Measurements from ENCODE around the gene S100A4.
"Not testable (repeated sequence)": the region's sequence is repeated elsewhere in the genome, so short reads cannot be mapped to it uniquely, and the experiment has no call there.

Gene S100A4

DNA sequence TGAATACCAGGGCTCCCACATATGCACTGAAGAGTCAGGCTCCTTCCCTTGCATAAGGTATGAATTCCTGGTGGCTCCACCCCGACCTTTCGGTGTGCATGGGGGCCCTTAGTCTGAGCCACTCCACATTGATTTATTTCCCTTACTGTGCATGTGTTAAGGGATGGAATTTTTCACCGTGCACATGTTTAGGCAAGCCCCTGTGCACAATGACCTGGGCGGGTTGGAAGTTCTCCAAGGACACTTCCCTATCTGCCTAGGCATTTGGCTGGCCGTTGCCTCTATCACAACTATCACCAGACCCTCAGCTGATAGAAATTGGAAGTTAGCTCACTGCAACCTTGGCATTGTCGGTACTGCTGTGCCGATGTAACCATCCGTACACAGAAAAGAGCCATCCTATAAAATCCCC lies 19.5 kb downstream of the S100A4 start:
- in situ Hi-C loops (cut with MboI; ENCODE audit: low sequenced_read_pairs, unreplicated experiment) = no loop called here
- TF ChIP-seq, protein P1, sequence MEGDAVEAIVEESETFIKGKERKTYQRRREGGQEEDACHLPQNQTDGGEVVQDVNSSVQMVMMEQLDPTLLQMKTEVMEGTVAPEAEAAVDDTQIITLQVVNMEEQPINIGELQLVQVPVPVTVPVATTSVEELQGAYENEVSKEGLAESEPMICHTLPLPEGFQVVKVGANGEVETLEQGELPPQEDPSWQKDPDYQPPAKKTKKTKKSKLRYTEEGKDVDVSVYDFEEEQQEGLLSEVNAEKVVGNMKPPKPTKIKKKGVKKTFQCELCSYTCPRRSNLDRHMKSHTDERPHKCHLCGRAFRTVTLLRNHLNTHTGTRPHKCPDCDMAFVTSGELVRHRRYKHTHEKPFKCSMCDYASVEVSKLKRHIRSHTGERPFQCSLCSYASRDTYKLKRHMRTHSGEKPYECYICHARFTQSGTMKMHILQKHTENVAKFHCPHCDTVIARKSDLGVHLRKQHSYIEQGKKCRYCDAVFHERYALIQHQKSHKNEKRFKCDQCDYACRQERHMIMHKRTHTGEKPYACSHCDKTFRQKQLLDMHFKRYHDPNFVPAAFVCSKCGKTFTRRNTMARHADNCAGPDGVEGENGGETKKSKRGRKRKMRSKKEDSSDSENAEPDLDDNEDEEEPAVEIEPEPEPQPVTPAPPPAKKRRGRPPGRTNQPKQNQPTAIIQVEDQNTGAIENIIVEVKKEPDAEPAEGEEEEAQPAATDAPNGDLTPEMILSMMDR (IDR thresholded peaks at IDR 0.05; ENCODE audit: borderline replicate concordance, control extremely low read depth, extremely low read depth, insufficient read depth, missing control alignments) = no peak
- DNase-seq (ENCODE audit: low spot score) = no peak

DNA sequence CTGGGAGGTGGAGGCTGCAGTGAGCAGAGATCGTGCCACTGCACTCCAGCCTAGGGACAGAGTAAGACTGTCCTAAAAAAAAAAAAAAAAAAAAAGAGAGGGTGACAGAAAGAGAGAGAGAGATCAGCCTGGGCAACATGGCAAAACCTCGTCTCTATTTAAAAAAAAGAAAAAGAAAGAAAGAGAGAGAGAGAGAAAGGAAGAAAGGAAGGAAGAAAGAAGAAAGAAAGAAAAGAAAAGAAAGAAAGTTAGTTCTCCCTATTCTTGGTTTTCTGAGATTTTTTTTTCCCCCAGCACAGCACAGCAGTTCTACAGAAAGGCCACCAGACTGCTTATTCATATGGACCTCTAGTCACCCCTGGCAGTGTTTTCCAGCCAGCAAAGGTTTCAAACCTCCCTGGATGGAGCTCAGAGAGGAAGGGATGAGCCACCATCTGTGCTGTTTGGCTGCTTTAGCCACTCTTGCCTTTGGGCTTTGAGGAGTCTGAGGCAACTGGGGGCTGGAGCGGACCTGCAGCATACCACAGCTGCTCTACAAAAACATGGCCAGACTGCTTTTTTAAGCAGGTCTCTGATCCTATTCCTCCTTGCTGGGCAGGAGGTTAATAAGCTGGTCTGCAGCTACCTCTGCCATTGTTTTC lies 20.4 kb downstream of the S100A4 start:
- TF ChIP-seq, protein P1 (IDR thresholded peaks at IDR 0.05; ENCODE audit: borderline replicate concordance, control extremely low read depth, extremely low read depth, insufficient read depth, missing control alignments) = no peak
- DNase-seq (ENCODE audit: low spot score) = no peak

DNA sequence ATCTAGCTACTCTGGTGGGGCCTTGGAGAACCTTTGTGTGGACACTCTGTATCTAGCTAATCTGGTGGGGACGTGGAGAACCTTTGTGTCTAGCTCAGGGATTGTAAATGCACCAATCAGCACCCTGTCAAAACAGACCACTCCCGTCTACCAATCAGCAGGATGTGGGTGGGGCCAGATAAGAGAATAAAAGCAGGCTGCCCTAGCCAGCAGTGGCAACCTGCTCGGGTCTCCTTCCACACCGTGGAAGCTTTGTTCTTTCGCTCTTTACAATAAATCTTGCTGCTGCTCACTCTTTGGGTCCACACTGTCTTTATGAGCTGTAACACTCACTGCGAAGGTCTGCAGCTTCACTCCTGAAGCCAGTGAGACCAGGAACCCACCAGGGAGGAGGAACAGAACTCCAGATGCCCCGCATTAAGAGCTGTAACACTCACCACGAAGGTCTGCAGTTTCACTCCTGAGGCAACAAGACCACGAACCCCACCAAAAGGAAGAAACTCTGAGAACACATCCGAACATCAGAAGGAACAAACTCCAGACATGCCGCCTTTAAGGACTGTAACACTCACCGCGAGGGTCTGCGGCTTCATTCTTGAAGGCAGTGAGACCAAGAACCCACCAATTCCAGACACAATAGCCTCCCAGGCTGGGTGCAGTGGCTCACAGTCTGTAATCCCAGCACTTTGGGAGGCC lies 23.1 kb downstream of the S100A4 start:
- in situ Hi-C loops (cut with MboI; ENCODE audit: low sequenced_read_pairs, unreplicated experiment); DNase-seq (ENCODE audit: low spot score): not testable (repeated sequence)

More for the DNA sequence above, 20.4 kb downstream of the S100A4 start:
- in situ Hi-C loops (cut with MboI; ENCODE audit: low sequenced_read_pairs, unreplicated experiment) = no loop called here

DNA sequence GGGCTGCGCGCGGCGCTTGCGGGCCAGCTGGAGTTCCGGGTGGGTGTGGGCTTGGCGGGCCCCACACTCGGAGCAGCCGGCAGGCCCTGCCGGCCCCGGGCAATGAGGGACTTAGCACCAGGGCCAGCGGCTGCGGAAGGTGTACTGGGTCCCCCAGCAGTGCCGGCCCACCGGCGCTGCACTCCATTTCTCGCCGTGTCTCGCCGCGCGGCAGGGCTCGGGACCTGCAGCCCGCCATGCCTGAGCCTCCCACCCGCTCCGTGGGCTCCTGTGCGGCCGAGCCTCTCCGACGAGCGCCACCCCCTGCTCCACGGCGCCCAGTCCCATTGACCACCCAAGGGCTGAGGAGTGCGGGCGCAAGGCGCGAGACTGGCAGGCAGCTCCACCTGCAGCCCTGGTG lies 23.8 kb downstream of the S100A4 start:
- in situ Hi-C loops (cut with MboI; ENCODE audit: low sequenced_read_pairs, unreplicated experiment); DNase-seq (ENCODE audit: low spot score): not testable (repeated sequence)

DNA sequence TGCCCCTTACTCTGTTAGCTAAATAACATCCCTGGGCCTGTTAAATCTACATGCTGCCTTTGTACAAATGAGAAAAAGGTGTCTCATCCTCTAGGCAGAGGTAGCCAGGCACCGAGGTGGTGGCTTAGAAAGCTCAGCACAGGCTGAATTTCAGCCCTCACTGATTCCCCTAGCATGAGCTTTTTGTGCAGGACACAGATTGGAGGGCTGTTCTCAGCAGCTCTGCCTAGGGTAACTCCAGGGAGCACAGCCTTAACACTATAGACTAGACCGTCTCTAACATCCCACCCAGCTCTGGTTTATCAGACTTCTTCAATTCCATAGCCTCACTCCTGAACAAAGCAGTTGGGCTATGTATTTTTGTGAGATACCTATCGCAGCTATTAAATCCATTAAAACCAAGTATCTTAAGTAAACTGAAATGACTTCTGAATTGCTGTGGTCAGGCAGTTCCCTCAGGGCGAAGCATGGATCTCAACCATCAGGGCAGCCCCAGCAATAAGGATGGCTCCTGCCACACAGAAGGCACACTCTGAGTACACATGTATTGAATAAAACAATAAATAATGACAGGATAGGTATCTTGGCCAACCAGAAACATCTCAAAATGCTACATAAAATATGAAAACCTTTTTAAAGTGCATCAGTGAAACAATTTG lies 24.7 kb downstream of the S100A4 start:
- in situ Hi-C loops (cut with MboI; ENCODE audit: low sequenced_read_pairs, unreplicated experiment) = no loop called here
- TF ChIP-seq, protein P1 (IDR thresholded peaks at IDR 0.05; ENCODE audit: borderline replicate concordance, control extremely low read depth, extremely low read depth, insufficient read depth, missing control alignments) = no peak

DNA sequence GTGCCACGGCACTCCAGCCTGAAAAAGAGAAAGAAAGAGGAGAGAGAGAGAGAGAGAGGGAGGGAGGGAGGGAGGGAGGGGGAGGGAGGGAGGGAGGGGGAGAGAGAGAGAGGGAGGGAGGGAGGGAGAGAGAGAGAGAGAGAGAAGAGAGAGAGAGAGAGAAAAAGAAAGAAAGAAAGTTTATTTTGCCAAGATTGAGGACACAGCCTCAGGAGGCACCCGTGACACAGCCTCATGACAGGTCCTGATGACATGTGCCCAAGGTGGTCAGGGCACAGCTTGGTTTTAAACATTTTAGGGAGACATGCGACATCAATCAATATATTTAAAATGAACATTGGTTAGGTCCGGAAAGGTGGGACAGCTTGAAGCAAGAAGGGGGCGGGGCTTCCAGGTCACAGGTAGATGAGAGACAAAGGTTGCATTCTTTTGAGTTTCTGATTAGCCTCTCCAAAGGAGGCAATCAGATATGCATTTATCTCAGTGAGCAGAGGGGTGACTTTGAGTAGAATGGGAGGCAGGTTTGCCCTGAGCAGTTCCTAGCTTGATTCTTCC lies 25.4 kb downstream of the S100A4 start:
- in situ Hi-C loops (cut with MboI; ENCODE audit: low sequenced_read_pairs, unreplicated experiment) = not testable (repeated sequence)

More for the DNA sequence above, 24.7 kb downstream of the S100A4 start:
- DNase-seq (ENCODE audit: low spot score) = no peak

DNA sequence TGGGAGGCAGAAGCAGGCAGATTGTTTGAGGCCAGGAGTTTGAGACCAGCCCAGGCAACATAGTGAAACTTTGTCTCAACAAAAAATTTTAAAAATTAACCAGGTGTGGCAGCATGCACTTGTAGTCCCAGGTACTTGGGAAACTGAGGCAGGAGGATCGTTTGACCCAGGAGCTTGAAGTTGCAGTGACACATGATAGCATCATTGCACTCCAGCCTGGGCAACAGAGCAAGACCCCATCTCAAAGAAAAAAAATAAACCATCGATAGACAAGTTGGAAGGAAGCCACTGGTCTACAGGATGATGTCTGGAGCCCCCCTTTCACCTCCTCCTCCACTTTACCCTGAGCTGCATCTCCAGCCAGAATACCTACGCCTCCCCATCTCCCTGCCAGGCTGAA lies 26.4 kb downstream of the S100A4 start:
- TF ChIP-seq, protein P1 (IDR thresholded peaks at IDR 0.05; ENCODE audit: borderline replicate concordance, control extremely low read depth, extremely low read depth, insufficient read depth, missing control alignments) = no peak
- in situ Hi-C loops (cut with MboI; ENCODE audit: low sequenced_read_pairs, unreplicated experiment) = no loop called here
- no peak for DNase-seq (ENCODE audit: low spot score)

More for the DNA sequence above, 25.4 kb downstream of the S100A4 start:
- not testable (repeated sequence) for DNase-seq (ENCODE audit: low spot score)

Data from GM13976 (cell line).